Natural killer cell treated with Interleukin-12 subunit alpha and Interleukin-12 subunit beta and Interleukin-15 and Interleukin-18, amount 100 ng/mL, for 72 hours (primary cell): ENCODE data around the gene ACP5. TPM values are rescaled to one million over a fixed set of nuclear protein-coding genes. Genes with fewer than 3 reads are reported as not detected.
"Not testable (repeated sequence)": the region's sequence is repeated elsewhere in the genome, so short reads cannot be mapped to it uniquely, and the experiment has no call there.

Experiments
- ATAC-seq, 2 donors: fragments of 150-1000 bp; cut with Tn5 transposase in 1 of 2; sonication (Bioruptor Pico), chemical (Tn5 transposase) in 1 of 2; 2 replicates each; pipeline ENCODE4 v1.10.0; 2021
- DNase-seq: peaks from one replicate; pipeline ENCODE4 v3.0.0; 2022; ENCODE audit warnings: low spot score
- H3K27ac Mint-ChIP-seq, 2 donors: 1 replicate in 1 of 2; 2 replicates in 1 of 2; pipeline ENCODE4 v1.8.0; 2022; ENCODE audit warnings: mixed read lengths in 2 of 2, mild to moderate bottlenecking in 1 of 2, moderate library complexity in 1 of 2
- H3K27me3 Mint-ChIP-seq, 2 donors: 1 replicate in 1 of 2; 2 replicates in 1 of 2; pipeline ENCODE4 v1.8.0; 2022; ENCODE audit warnings: mixed read lengths in 2 of 2
- H3K36me3 Mint-ChIP-seq: one replicate; pipeline ENCODE4 v1.8.0; 2022; ENCODE audit warnings: mixed read lengths
- H3K4me1 Mint-ChIP-seq, 2 donors: 1 replicate in 1 of 2; 2 replicates in 1 of 2; pipeline ENCODE4 v1.8.0; 2022; ENCODE audit warnings: low read depth in 2 of 2, mixed read lengths in 2 of 2, mild to moderate bottlenecking in 1 of 2
- H3K4me3 Mint-ChIP-seq: one replicate; pipeline ENCODE4 v1.8.0; 2022; ENCODE audit warnings: mixed read lengths
- H3K9me3 Mint-ChIP-seq: 2 replicates; pipeline ENCODE4 v1.8.0; 2022; ENCODE audit warnings: mixed read lengths
- total RNA-seq, 2 donors: library from RNA; stranded (reverse); gene quantifications; one replicate each; pipeline ENCODE4 v1.2.3, GENCODE V29; 2022

Gene ACP5
- total RNA-seq, 2 donors from 2014 or later: 3.0 to 3.5 TPM

DNA sequence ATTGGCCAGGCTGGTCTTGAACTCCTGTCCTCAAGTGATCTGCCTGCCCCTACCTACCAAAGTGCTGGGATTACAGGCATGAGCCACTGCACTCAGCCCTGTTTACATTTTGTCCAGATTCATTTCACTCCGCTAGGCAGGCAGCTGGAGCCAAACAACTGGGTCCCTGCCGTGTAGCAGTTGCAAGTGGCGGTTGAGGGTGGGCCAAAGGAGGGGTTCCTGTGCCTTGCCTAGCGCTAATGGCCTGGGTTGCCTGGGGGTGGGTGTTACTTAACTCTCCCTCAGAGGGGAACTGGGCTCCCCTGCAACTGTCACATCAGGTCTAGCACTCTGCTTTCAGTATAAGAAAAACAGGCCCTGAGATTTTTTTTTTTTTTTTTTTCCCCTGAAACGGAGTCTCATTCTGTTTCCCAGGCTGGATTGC lies 7.4 kb downstream of the ACP5 start:
- no peak for ATAC-seq
- Mint-ChIP-seq H3K9me3 (no peaks in the 10 kb centered on the region), H3K27ac (no peak overlapping the region), H3K4me3 (no peak overlapping the region), H3K27me3 (no peaks in the 10 kb centered on the region), H3K36me3 (no peaks in the 10 kb centered on the region), H3K4me1 (peaks cover 12 to 13% of the 10 kb centered on the region in 2 donors)
- DNase-seq: no peak

DNA sequence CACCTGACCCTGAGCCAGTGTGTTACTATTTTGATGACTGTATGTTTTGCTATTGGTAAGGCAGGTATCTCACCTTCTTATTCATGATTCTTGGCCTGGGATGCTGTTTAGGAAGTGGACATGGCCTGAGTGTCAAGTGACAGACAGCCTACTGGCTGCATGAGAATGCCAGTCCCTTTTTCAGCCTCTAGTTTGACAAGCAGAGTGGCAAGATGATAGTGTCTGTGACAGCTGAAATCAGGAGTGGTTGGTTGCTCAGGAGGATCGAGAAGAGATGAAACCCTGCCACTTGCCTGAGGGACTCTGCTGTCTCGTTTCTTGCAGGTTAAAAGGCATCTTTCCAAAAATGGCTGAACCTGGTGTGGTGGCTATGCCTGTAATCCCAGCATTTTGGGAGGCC lies 11.3 kb downstream of the ACP5 start:
- Mint-ChIP-seq H3K9me3 (no peaks in the 10 kb centered on the region), H3K27me3 (no peaks in the 10 kb centered on the region), H3K4me1 (peaks cover 17 to 18% of the 10 kb centered on the region in 2 donors), H3K27ac (no peak overlapping the region), H3K4me3 (no peak overlapping the region), H3K36me3 (no peaks in the 10 kb centered on the region)
- DNase-seq (no peak), ATAC-seq (no peak)

DNA sequence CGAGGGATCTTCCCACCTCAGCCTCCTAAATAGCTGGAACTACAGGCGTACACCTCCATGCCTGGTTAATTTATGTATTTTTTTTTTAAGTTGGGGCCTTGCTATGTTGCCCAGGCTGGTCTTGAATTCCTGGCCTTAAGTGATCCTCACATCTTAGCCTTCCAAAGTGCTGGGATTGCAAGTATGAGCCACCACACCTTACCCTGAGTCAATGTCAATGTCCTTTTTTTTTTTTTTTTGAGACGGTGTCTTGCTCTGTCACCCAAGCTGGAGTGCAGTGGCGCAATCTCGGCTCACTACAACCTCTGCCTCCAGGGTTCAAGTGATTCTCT lies 11.8 kb downstream of the ACP5 start:
- H3K27me3 Mint-ChIP-seq, H3K9me3 Mint-ChIP-seq, H3K27ac Mint-ChIP-seq, H3K36me3 Mint-ChIP-seq, H3K4me3 Mint-ChIP-seq, ATAC-seq, DNase-seq: not testable (repeated sequence)
- peaks cover 19 to 21% of the 10 kb centered on the region in 2 donors for H3K4me1 Mint-ChIP-seq

DNA sequence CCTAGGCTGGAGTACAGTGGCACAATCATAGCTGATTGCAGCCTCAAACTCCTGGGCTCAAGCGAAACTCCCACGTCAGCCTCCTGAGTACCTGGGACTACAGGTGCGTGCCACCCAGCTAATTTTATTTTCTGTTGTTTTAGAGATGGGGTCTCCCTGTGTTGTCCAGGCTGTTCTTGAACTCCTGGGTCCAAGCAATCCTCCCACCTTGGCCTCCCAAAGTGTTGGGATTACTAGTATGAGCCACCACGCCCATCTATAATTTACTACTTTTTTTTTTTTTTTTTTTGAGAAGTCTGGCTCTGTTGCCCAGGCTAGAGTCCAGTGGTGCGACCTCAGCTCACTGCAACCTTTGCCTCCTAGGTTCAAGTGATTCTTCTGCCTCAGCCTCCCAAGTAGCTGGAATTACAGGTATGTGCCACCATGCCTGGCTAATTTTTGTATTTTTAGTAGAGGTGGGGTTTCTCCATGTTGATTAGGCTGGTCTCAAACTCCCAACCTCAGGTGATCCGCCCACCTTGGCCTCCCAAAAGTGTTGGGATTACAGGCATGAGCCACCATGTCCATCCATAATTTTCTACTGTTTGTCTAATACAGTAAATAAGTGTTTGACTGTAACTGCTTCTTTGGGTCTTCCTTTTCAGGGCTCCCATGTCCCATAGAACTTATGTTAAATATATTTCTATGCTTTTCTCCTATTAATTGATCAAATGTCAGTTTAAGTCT lies 13.2 kb downstream of the ACP5 start:
- H3K27ac Mint-ChIP-seq, ATAC-seq, H3K9me3 Mint-ChIP-seq, H3K36me3 Mint-ChIP-seq, H3K27me3 Mint-ChIP-seq, H3K4me3 Mint-ChIP-seq, DNase-seq: not testable (repeated sequence)
- H3K4me1 Mint-ChIP-seq: peaks cover 28 to 29% of the 10 kb centered on the region in 2 donors

DNA sequence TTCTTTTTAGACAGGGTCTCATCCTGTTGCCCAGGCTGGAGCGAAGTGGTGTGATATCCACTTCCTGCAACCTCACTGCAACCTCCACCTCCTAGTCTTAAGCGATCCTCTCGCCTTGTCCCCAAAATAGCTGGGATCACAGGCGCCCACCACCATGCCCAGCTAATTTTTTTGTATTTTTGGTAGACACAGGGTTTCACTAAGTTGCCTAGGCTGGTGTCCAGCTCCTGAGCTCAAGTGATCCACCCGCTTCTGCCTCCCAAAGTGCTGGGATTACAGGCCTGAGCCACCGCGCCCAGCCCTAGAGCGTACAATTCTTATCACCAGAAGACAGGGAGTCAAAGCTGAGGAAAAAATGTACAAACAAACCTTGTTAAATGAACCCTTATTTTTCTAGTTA lies 13.9 kb downstream of the ACP5 start:
- Mint-ChIP-seq H3K27me3 (no peaks in the 10 kb centered on the region), H3K36me3 (no peaks in the 10 kb centered on the region), H3K4me3 (no peak overlapping the region), H3K9me3 (no peaks in the 10 kb centered on the region), H3K4me1 (peaks cover 28 to 31% of the 10 kb centered on the region in 2 donors), H3K27ac (no peak overlapping the region)
- ATAC-seq: no peak
- DNase-seq: no peak

DNA sequence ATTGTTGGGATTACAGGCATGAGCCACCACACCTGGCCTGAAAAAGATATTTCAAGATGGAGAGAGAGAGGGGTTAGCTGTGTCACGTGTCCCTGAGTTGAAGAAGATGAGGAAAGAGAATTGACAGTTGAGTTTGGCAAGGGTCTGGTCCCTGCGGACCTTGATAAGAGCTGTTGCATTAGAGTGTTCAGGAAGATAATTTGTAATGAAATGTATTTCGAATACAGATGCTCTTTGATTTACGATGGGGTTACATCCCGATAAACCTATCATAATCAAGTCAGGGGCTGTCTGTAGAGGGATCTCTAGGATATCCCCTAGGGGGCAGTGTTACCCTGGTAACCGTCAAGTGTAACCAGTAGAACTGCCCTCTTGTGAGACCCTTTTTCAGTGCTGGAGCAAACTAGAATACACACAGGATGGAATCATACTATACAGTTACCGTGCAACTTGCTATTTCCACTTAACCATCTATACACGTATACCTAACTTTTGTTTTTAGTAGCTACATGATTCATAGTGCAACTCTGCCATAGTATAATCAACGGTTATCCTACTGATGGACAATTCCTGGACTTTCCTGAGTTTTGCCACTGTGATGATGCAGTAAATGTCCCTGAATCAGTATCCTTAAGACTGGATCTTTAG lies 16.9 kb downstream of the ACP5 start:
- no peaks in the 10 kb centered on the region for H3K9me3 Mint-ChIP-seq
- peaks cover 38 to 39% of the 10 kb centered on the region in 2 donors for H3K4me1 Mint-ChIP-seq
- DNase-seq (peak; percentile 72), ATAC-seq (peak; percentile 56 to 64)
- no peaks in the 10 kb centered on the region for H3K27me3 Mint-ChIP-seq
- H3K36me3 Mint-ChIP-seq: no peaks in the 10 kb centered on the region
- H3K4me3 Mint-ChIP-seq: peak overlapping the region; percentile 89
- H3K27ac Mint-ChIP-seq: peak overlapping the region; percentile 65 to 73

DNA sequence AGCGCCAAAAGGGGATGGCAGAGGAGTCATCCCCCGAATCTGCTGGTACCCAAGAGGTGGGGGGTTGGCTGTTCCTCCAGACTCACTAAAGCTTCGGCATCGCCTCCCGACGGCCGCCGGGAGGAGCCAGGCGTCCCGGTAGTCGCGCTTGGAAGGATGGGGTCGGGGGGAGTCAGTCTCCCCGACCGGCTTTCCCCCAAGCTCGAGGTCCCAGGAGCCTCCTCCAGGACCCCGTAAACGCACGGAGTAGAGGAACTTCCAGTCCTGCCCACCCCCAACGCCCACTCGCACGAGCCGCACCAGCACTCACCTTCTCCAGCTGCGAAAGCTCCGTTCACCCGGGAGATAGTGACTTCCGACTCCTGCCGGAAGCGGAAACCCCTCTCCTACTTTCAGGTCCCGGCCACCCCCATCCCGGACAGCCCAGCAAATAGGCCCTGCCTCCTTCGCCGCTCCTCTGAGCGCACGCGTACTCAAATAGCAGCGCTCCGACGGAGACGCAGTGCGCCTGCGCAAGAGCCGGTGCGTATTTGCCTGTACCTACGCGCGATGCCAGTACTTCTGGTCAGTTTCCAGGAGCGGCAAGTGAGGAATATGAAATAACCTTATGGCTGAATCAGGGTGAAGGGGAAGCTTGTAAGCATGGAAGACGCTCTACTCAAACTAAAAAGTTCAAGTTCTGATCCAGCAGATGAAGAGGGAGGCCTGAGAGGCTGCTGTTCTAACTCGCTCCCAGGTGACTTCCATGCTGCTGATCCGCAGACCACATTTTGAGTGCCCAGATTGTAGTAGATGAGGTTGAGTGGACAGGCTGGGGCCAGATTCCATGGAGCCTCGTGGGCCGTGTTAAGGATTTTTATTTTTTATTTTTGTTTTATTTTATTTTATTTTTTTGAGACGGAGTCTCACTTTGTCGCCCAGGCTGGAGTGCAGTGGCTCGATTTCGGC lies 18.3 kb downstream of the ACP5 start, which contains the start of gene ELOF1:
ELOF1 (minus strand) TSS at position 350 of the 948 bp plus-strand sequence. CDS start 4,883 bp downstream, outside the sequence.
- Mint-ChIP-seq H3K27me3 (no peaks in the 10 kb centered on the region), H3K4me1 (peaks cover 42% of the 10 kb centered on the region in 2 donors), H3K9me3 (no peaks in the 10 kb centered on the region), H3K4me3 (peak within 1 kb of the TSS; percentile 97), H3K27ac (peak within 1 kb of the TSS; percentile 81 to 89), H3K36me3 (no peaks in the 10 kb centered on the region)
- DNase-seq (peak; percentile 99), ATAC-seq (peak; percentile 98 to 99)

DNA sequence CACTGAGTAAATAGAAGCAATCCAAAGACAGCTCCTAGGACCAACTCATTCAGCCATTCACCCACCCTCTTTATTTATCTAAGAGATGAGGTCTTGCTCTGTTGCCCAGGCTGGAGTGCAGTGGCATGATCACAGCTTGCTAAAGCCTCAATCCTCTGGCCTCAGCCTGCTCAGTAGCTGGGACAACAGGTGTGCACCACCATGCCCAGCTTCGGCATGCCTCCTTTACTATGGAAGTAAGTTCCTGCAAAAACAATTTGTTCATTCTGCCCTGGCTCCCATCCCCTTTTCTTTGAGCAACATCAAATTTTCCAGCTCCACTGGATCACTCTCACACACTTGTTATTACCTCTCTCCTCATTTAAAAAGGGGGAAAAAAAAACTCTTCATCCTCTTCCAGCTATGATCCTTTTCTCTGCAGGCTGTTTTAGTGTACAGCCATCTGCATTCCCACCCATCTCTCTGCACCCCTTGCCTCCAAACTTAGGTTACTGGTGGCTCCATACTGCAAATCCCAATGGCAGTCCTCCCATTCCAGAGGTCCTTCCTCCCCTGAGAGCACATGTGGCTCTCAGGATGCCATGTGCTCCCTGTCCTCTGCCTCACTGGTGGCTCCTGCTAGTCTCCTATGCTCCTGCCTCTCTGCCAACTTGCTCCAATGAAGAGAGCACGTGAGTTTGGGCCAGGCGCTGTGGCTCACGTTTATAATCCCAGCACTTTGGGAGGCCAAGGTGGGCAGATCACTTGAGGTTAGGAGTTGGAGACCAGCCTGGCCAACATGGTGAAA lies 20.6 kb downstream of the ACP5 start:
- peaks cover 39 to 40% of the 10 kb centered on the region in 2 donors for H3K4me1 Mint-ChIP-seq

DNA sequence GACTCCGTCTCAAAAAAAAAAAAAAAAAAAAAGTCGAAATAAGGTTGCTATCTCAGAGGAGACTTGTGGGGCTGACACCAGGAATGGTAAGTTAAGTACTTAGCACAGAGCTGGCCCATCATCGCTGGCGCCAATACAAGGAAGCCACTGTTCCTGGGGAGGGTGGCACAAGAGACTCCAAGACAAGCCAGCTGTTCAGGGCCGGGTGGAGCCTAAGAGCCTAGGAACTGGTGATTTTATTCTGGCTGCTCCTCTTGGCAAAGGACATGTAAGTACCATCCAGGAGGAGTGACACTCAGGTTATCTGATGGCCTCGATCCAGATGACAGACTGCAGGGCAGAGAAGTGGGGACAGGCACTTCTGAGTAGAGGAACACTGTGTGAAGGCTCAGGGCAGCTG lies 22.2 kb downstream of the ACP5 start:
- H3K27me3 Mint-ChIP-seq: no peaks in the 10 kb centered on the region
- no peak overlapping the region for H3K4me3 Mint-ChIP-seq
- no peaks in the 10 kb centered on the region for H3K9me3 Mint-ChIP-seq
- ATAC-seq: no peak
- no peaks in the 10 kb centered on the region for H3K36me3 Mint-ChIP-seq
- DNase-seq: no peak
- peak overlapping the region in 1 of 2 donors; percentile 55 for H3K27ac Mint-ChIP-seq
- H3K4me1 Mint-ChIP-seq: peaks cover 31% of the 10 kb centered on the region in 2 donors

More for the DNA sequence above, 20.6 kb downstream of the ACP5 start:
- Mint-ChIP-seq H3K36me3 (no peaks in the 10 kb centered on the region), H3K27me3 (no peaks in the 10 kb centered on the region), H3K27ac (peak overlapping the region in 1 of 2 donors; percentile 83), H3K4me3 (peak overlapping the region; percentile 97), H3K9me3 (no peaks in the 10 kb centered on the region)
- no peak for ATAC-seq
- no peak for DNase-seq

DNA sequence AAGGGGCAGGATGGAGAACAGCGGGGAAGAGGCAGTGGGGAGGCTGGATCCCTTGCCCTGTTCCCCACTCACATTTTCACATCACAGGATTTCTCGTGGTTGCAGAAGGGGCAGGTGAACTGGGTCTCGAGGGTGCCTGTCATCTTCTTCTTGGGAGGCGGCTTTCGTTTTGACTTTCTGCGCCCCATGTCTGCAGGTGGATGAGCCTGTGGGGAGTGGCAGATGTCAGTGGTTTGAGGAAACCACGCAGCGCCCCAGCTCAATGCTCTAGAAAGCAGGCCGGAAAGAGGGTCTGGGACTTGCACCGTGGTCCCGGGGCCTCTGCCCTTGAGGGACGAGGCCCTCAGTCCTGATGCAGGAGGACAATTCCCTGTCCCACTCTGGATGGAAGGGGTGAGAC lies 23.3 kb downstream of the ACP5 start:
- DNase-seq: no peak

DNA sequence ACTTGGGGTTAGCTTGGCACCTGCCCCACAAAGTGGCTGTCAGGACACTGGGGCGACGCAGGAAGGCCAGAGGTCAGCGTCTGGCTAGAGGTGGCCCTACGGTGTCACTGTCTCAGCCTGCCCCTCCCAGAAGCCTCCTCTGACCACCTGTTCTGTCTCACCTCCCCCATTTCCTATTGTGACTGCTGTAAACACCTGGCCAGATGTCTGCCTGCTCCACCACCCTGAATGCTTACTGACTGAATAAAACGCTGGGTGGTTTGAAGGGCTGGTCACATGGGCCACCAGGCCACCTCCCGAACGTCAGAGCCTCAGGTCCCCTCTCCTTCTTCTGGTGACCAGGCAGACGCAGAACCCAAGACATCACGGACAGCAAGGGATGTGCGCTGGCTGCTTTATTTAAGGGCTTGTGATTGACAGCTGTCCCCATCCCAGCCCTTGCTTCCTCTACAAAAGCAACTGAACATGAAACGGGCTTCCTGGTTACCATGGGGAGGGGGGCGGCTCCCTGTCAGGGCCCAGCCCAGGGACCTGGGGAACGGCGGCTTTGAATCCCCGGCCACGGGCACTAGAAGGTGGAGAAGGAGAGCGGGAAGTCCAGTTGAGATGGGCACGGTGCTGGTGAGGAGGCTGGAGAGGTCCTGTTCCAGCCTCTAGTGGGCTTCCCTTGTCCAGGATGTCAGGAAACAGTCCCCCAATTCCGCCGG lies 24.6 kb downstream of the ACP5 start:
- DNase-seq (no peak), ATAC-seq (no peak)
- H3K36me3 Mint-ChIP-seq: no peaks in the 10 kb centered on the region
- H3K27ac Mint-ChIP-seq: no peak overlapping the region
- no peaks in the 10 kb centered on the region for H3K27me3 Mint-ChIP-seq
- H3K4me1 Mint-ChIP-seq: peaks cover 15 to 17% of the 10 kb centered on the region in 2 donors
- H3K4me3 Mint-ChIP-seq: no peak overlapping the region
- no peaks in the 10 kb centered on the region for H3K9me3 Mint-ChIP-seq

More for the DNA sequence above, 23.3 kb downstream of the ACP5 start:
- peaks cover 24 to 26% of the 10 kb centered on the region in 2 donors for H3K4me1 Mint-ChIP-seq
- H3K9me3 Mint-ChIP-seq: no peaks in the 10 kb centered on the region
- H3K27me3 Mint-ChIP-seq: no peaks in the 10 kb centered on the region
- H3K27ac Mint-ChIP-seq: no peak overlapping the region
- ATAC-seq: no peak
- no peak overlapping the region for H3K4me3 Mint-ChIP-seq
- H3K36me3 Mint-ChIP-seq: no peaks in the 10 kb centered on the region

DNA sequence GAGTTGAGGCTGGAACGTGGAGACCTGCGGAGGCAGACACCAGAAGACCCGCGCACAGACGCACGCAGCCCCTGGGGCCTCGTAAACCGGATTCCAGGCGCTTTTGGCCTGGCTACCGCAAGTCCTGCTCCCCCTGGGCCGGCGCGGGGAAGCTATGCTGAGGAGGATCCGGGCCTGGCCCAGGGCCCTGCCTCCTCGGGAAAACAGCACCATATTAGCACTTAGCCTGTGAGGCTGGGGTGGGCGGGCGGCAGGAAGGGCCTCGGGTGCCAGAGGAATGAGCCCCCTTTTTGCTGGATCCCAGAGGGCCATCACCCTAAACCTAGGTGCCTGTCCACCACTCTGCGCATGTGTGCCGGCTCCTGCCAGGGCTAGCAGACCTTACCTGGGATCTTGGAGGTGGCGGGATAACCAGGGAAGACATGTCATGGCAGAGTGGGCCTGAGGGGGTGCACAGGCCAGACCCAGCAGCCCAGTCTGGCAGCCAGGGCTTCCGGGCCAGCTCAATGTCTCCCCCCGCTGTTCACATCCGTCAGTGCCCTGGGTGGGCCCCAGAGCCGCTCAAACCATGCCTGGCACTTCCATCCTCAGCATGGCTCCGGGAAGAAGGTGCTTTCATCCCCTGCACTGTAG lies 25.7 kb downstream of the ACP5 start:
- H3K36me3 Mint-ChIP-seq: no peaks in the 10 kb centered on the region
- peaks cover 9 to 10% of the 10 kb centered on the region in 2 donors for H3K4me1 Mint-ChIP-seq
- H3K4me3 Mint-ChIP-seq: no peak overlapping the region
- ATAC-seq (peak; percentile 33 to 35), DNase-seq (no peak)
- H3K27me3 Mint-ChIP-seq: no peaks in the 10 kb centered on the region
- no peak overlapping the region for H3K27ac Mint-ChIP-seq
- no peaks in the 10 kb centered on the region for H3K9me3 Mint-ChIP-seq
